Activated CD4-positive, alpha-beta T cell treated with anti-CD3 and anti-CD28 coated beads, Interleukin-2, amount 50 U/mL, for 4 hours (primary cell): Measurements from ENCODE around the gene RHBDD2.
A peak's percentile ranks its signal among the peaks of the same experiment; 100 is the strongest.
"Not testable (repeated sequence)": the region's sequence is repeated elsewhere in the genome, so short reads cannot be mapped to it uniquely, and the experiment has no call there.

Experiments used
- DNase-seq, 2 experiments: peaks; one replicate each; pipeline ENCODE4 v3.0.0-alpha.2; 2020

Gene RHBDD2

GRCh38 chr7:75878769-75879611 lies at the start of gene RHBDD2:
Gene RHBDD2, plus strand, starts transcription at chr7:75879034. Its CDS starts 49 bp downstream, at chr7:75879083.
- DNase-seq: peak; percentile 96

- not testable (repeated sequence) for DNase-seq
Measured at GRCh38 chr7:75829656-75830055, 49.2 kb upstream of the RHBDD2 start.

DNA sequence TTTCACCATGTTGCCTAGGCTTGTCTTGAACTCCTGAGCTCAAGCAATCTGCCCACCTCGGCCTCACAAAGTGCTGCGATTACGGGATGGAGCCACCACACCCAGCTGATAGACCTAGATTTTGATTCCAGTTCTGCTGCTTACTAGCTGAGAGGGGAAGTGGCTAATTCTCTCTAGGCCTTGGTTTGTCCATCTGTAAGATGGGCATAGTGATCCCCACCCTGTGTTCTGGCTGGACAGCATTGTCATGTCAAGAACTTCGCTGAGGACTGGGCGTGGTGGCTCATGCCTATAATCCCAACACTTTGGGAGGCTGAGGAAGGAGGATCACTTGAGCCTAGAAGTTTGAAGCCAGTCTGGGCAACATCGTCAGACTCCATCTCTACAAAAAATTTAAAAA lies 47.9 kb upstream of the RHBDD2 start:
- no peak for DNase-seq

- not testable (repeated sequence) for DNase-seq
Measured at GRCh38 chr7:75833662-75834061, 45.2 kb upstream of the RHBDD2 start.

DNA sequence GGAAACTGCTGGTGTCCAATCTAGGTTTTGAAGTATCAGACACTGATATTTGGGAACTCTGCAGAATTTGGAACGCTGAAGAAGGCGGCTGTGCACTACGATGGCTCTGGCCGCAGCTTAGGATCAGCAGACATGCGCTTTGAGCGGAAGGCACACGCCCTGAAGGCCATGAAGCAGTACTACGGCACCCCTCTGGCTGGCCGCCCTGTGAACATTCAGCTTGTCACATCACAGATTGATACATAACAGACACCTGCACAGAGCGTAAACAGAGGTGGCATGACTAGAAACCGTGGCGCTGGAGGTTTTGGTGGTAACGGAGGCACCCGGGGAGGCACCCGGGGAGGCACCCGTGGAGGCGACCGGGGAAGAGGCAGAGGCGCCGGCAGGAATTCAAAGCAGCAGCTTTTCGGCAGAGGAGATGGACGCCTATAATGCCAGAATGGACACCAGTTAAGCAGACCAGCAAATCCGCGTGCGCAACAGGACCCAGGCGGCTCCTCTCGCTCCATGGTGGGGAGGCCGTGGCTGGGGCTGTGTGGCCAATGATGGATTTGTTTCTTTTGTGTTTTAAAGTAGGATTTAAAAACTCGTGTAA lies 43.0 kb upstream of the RHBDD2 start:
- no peak for DNase-seq

GRCh38 chr7:75836798-75837197 lies 42.0 kb upstream of the RHBDD2 start:
- no peak for DNase-seq

DNA sequence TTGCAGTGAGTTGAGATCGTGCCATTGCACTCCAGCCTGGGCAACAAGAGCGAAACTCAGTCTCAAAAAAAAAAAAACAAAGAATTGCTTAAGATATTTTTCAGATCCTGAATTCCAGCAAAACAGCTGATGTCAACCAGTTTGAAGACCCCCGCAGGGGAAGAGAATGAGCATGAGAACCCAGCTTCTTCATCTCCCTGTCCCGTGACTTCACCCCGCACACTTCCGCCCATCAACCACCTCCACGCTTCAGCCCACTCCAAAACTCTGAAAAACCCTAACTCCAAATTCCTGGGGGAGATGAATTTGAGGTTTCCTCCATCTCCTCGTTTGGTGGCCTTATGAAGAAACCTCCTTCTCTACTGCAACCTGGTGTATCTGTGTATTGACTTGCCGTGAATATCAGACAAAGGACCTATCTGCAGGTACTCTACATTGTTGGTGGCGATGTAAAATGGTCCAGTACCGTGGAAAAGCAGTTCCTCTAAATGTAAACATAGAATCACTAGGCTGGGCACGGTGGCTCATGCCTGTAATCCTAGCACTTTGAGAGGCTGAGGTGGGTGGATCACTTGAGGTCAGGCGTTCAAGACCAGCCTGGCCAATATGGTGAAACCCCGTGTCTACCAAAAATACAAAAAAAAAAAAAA lies 40.4 kb upstream of the RHBDD2 start:
- not testable (repeated sequence) for DNase-seq

GRCh38 chr7:75840029-75840428 lies 38.8 kb upstream of the RHBDD2 start:
- no peak for DNase-seq

DNA sequence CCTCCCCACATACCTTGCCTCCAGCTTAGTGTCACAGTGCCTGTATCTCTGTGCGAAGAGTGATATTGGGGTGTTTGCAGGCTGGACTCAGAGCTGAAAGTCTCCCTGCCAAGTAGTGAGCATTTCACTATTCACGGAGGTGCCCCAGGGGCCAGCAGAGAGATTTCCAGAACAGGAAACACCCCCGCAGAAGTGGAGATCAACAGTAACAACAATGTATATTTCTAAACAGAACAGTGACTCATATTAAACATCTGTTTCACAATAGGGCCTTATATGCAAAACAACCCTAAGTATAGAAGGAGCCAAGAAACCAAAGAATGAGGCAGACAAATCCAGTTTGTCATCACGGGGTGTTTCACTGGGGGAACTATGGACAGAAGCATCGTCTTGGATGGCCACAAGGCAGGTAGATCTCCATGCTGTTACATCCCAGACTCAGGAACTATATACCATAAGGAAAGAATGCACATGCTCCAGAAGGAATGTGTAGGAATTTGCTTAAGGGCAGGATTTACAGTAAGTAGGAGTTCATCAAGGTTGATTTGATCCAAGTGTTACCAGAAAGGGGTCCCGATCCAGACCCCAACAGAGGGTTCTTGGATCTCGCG lies 35.9 kb upstream of the RHBDD2 start:
- no peak for DNase-seq

- no peak for DNase-seq
Measured at GRCh38 chr7:75843613-75844116, 35.2 kb upstream of the RHBDD2 start.

DNA sequence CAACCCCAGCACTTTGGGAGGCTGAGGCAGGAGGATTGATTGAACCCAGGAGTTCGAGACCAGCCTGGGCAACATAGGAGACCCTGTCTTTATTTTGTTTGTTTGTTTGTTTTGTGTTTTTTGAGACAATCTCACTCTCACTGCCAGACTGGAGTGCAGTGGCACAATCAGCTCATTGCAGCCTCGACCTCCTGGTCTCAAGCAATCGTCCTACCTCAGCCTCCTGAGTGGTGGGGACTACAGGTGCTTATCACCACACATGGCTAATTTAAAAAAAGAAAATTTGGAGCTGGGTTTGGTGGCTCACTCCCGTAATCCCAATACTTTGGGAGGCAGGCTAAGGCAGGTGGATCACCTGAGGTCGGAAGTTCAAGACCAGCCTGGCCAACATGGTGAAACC lies 34.7 kb upstream of the RHBDD2 start:
- no peak for DNase-seq

GRCh38 chr7:75845132-75845531 lies 33.7 kb upstream of the RHBDD2 start:
- DNase-seq: not testable (repeated sequence)

- no peak for DNase-seq
Measured at GRCh38 chr7:75847707-75848106, 31.1 kb upstream of the RHBDD2 start.

DNA sequence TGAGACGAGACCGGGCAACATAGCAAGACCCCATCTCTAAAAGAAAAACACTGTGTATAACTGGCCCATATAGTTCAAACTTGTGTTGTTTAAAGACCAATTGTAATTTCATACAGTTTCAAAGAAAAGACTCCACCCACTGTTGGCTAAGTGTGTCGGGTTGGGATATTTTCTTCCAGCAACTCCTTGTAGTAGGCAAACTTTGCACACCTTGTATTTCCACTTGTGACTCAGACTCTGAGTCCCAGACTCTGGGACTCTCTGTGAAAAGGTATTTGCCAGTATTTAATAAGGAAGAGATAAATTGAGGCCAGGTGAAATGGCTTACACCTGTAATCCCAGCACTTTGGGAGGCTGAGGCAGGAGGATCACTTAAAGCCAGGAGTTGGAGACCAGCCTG lies 29.3 kb upstream of the RHBDD2 start:
- DNase-seq: no peak

DNA sequence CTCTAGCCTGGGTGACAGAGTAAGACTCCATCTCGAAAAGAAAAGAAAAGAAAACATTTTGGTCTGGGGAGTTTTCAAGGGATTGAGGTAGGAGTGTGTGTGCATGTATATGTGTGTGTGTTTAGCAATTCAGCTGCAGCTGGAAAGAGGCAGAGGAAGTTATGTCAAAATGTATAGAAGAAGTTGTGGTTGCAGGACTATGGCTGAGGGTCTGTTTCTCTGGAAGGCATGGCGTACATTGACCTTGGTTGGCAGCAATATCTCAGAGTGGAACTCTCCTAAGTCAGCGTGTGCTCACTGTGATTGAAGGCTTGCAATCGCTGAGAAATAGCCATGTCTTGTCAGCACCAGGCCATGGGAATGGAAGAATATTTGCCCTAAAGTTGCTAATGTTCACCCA lies 28.6 kb upstream of the RHBDD2 start:
- DNase-seq: no peak

DNA sequence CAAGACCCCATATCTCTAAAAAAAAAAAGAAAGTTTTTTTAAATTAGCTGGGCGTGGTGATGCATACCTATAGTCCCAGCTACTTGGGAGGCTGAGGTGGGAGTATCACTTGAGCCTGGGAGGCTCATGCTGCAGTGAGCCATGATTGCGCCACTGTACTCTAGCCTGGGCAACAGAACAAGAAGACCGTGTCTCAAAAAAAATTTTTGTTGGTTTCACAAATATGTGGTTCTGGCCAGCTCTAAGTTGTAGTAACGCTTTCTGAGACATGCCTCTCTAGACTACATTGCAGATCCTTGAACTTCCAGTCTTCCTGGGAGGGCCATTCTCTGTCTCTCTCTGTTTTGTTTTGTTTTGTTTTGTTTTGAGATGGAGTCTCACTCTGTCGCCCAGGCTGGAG lies 24.6 kb upstream of the RHBDD2 start:
- no peak for DNase-seq

DNA sequence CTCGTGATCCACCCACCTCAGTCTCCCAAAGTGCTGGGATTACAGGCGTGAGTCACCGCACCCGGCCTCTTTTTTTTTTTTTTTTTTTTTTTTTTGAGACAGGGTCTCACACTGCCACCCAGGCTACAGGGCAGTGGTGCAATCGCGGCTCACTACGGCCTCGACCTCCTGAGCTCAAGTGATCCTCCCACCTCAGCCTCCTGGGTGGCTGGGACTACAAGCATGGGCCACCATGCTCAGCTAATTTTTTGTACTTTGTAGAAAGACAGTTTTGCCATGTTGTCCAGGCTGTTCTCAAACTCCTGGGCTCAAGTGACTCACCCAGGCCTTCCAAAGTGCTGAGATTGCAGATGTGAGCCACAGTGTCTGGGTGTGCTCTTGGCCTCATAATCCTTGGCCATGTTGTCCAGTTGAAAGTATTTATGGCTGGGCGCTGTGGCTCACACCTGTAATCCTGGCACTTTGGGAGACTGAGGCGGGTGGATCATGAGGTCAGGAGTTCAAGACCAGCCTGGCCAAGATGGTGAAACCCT lies 24.0 kb upstream of the RHBDD2 start:
- DNase-seq: not testable (repeated sequence)

DNA sequence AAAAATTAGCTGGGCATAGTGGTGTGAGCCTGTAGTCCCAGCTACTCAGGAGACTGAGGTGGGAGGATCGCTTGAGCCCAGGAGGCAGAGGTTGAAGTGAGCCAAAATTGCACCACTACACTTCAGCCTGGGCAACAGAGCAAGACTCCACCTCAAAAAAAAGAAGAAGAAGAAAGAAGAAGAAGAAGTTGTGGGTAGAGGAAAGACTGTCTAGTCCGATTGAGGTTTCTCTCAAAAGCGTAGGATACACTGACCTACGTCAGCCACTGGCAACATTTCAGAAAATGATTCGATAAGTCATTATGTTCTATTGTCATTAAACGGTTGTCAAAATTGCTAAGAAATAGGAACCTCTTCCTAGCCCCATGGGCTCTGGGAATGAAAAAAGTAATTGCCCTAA lies 22.3 kb upstream of the RHBDD2 start:
- no peak for DNase-seq

- DNase-seq: no peak
Measured at GRCh38 chr7:75858410-75858809, 20.4 kb upstream of the RHBDD2 start.

DNA sequence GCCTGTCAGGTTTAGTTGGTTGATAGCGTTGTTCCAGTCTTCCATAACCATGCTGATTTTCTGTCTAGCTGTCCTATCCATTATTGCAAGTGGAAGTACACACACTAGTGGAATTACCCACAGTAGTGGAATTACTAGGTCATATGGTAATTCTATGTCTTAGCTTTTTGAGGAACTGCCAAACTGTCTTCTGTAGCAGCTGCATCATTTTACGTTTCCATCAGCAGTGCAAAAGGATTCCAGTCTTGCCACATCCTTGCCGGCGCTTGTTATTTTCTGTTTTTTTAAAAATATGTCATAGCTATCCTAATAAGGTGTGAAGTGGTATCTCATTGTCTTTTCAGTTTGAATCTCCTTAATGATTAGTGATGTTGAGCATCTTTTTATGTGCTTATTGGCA lies 17.2 kb upstream of the RHBDD2 start:
- no peak for DNase-seq

- not testable (repeated sequence) for DNase-seq
Measured at GRCh38 chr7:75864251-75864650, 14.6 kb upstream of the RHBDD2 start.

GRCh38 chr7:75866114-75866488 lies 12.7 kb upstream of the RHBDD2 start:
- DNase-seq: no peak
